IgD-negative memory B cell (primary cell): ENCODE measurements around the gene SNX5. TPM values are rescaled to one million over a fixed set of nuclear protein-coding genes. Genes with fewer than 3 reads are reported as not detected.

Experiments
- H3K27ac Mint-ChIP-seq, 3 donors: one replicate each; pipeline ENCODE4 v1.8.0; 2020 to 2022; ENCODE audit warnings: mild to moderate bottlenecking in 3 of 3, mixed read lengths in 3 of 3, moderate library complexity in 1 of 3
- H3K27me3 Mint-ChIP-seq: one replicate; pipeline ENCODE4 v1.8.0; 2021; ENCODE audit warnings: mixed read lengths
- H3K36me3 Mint-ChIP-seq: one replicate; pipeline ENCODE4 v1.8.0; 2020; ENCODE audit warnings: mild to moderate bottlenecking, mixed read lengths
- H3K4me1 Mint-ChIP-seq, 3 donors: one replicate each; pipeline ENCODE4 v1.8.0; 2020 to 2022; ENCODE audit warnings: mixed read lengths in 3 of 3, mild to moderate bottlenecking in 1 of 3
- H3K4me3 Mint-ChIP-seq, 4 donors: one replicate each; pipeline ENCODE4 v1.8.0; 2020 to 2022; ENCODE audit warnings: mild to moderate bottlenecking in 4 of 4, mixed read lengths in 4 of 4, moderate library complexity in 3 of 4
- H3K9me3 Mint-ChIP-seq, 3 donors: one replicate each; pipeline ENCODE4 v1.8.0; 2020 to 2021; ENCODE audit warnings: mixed read lengths in 3 of 3, mild to moderate bottlenecking in 1 of 3
- polyA plus RNA-seq: library from polyadenylated mRNA; unstranded; fragments of 300-500 nt; fragmentation: Illumina TruSeq; gene quantifications from one replicate; pipeline ENCODE4 v1.2.3, GENCODE V29; 2021

The SNX5 gene
- polyA plus RNA-seq = 103 TPM

- Mint-ChIP-seq H3K36me3 (no peaks in the 10 kb centered on the region), H3K27me3 (no peaks in the 10 kb centered on the region), H3K9me3 (no peaks in the 10 kb centered on the region), H3K4me1 (peaks cover 44 to 52% (median 49%) of the 10 kb centered on the region in 3 donors), H3K27ac (peak within 1 kb of the TSS; percentile 95 to 99 (median 98)), H3K4me3 (peak within 1 kb of the TSS; percentile 95 to 99 (median 98))
These were observed at the start of gene SNX5, which contains the start of gene MGME1 for GRCh38 chr20:17968366-17969277. SNX5 (minus strand) TSS chr20:17968794; CDS start chr20:17968425, 369 bp downstream. MGME1 (plus strand) TSS chr20:17969018; CDS start chr20:17969860, 842 bp downstream.

GRCh38 chr20:18018100-18018499 is 49.5 kb upstream of the SNX5 start:
- Mint-ChIP-seq H3K36me3 (no peaks in the 10 kb centered on the region), H3K9me3 (no peaks in the 10 kb centered on the region), H3K27me3 (no peaks in the 10 kb centered on the region), H3K4me3 (peak overlapping the region in 1 of 4 donors; percentile 14), H3K4me1 (peaks cover 0 to 3% (median 1%) of the 10 kb centered on the region in 3 donors), H3K27ac (no peak overlapping the region)

- Mint-ChIP-seq H3K27me3 (peaks cover 3% of the 10 kb centered on the region), H3K27ac (no peak overlapping the region), H3K4me3 (no peak overlapping the region), H3K36me3 (no peaks in the 10 kb centered on the region), H3K9me3 (no peaks in the 10 kb centered on the region), H3K4me1 (peaks cover 0 to 3% (median 1%) of the 10 kb centered on the region in 3 donors)
These were observed 48.2 kb upstream of the SNX5 start for GRCh38 chr20:18016772-18017171.

- H3K9me3 Mint-ChIP-seq = no peaks in the 10 kb centered on the region
- no peak overlapping the region for H3K4me3 Mint-ChIP-seq
- H3K4me1 Mint-ChIP-seq = peaks cover 0 to 5% (median 0%) of the 10 kb centered on the region in 3 donors
- H3K27me3 Mint-ChIP-seq = peaks cover 4% of the 10 kb centered on the region
- H3K27ac Mint-ChIP-seq = no peak overlapping the region
- H3K36me3 Mint-ChIP-seq = no peaks in the 10 kb centered on the region
These were observed 45.8 kb upstream of the SNX5 start for GRCh38 chr20:18014411-18014810.

- Mint-ChIP-seq H3K4me3 (no peak overlapping the region), H3K4me1 (peaks cover 0 to 3% (median 0%) of the 10 kb centered on the region in 3 donors), H3K27ac (no peak overlapping the region), H3K9me3 (no peaks in the 10 kb centered on the region), H3K36me3 (no peaks in the 10 kb centered on the region), H3K27me3 (peaks cover 4% of the 10 kb centered on the region)
These were observed 44.3 kb upstream of the SNX5 start for GRCh38 chr20:18012901-18013300.

GRCh38 chr20:18011951-18012645 is 43.5 kb upstream of the SNX5 start:
- Mint-ChIP-seq H3K4me3 (no peak overlapping the region), H3K4me1 (peaks cover 0 to 3% (median 3%) of the 10 kb centered on the region in 3 donors), H3K27ac (peak overlapping the region in 1 of 3 donors; percentile 44), H3K36me3 (no peaks in the 10 kb centered on the region), H3K9me3 (no peaks in the 10 kb centered on the region), H3K27me3 (peaks cover 4% of the 10 kb centered on the region)

GRCh38 chr20:18011482-18011881 is 42.9 kb upstream of the SNX5 start:
- H3K36me3 Mint-ChIP-seq = no peaks in the 10 kb centered on the region
- H3K27me3 Mint-ChIP-seq = peaks cover 4% of the 10 kb centered on the region
- H3K4me3 Mint-ChIP-seq = no peak overlapping the region
- no peaks in the 10 kb centered on the region for H3K9me3 Mint-ChIP-seq
- H3K4me1 Mint-ChIP-seq = peaks cover 0 to 3% (median 3%) of the 10 kb centered on the region in 3 donors
- H3K27ac Mint-ChIP-seq = peak overlapping the region in 1 of 3 donors; percentile 71

- peaks cover 7 to 15% (median 14%) of the 10 kb centered on the region in 3 donors for H3K4me1 Mint-ChIP-seq
- no peak overlapping the region for H3K4me3 Mint-ChIP-seq
- no peaks in the 10 kb centered on the region for H3K36me3 Mint-ChIP-seq
- H3K27ac Mint-ChIP-seq = no peak overlapping the region
- H3K27me3 Mint-ChIP-seq = peaks cover 4% of the 10 kb centered on the region
- no peaks in the 10 kb centered on the region for H3K9me3 Mint-ChIP-seq
These were observed 40.5 kb upstream of the SNX5 start for GRCh38 chr20:18009116-18009515.

- Mint-ChIP-seq H3K36me3 (no peaks in the 10 kb centered on the region), H3K9me3 (no peaks in the 10 kb centered on the region), H3K4me3 (no peak overlapping the region), H3K27ac (peak overlapping the region in 1 of 3 donors; percentile 59), H3K27me3 (peaks cover 4% of the 10 kb centered on the region), H3K4me1 (peaks cover 15 to 22% (median 22%) of the 10 kb centered on the region in 3 donors)
These were observed 39.1 kb upstream of the SNX5 start for GRCh38 chr20:18007534-18008292.

GRCh38 chr20:18006684-18007083 is 38.1 kb upstream of the SNX5 start:
- H3K36me3 Mint-ChIP-seq = no peaks in the 10 kb centered on the region
- H3K27me3 Mint-ChIP-seq = peaks cover under 1% of the 10 kb centered on the region
- no peak overlapping the region for H3K4me3 Mint-ChIP-seq
- H3K27ac Mint-ChIP-seq = no peak overlapping the region
- H3K4me1 Mint-ChIP-seq = peaks cover 15 to 22% (median 22%) of the 10 kb centered on the region in 3 donors
- H3K9me3 Mint-ChIP-seq = no peaks in the 10 kb centered on the region

GRCh38 chr20:18005990-18006364 is 37.4 kb upstream of the SNX5 start:
- Mint-ChIP-seq H3K9me3 (no peaks in the 10 kb centered on the region), H3K36me3 (no peaks in the 10 kb centered on the region), H3K27ac (no peak overlapping the region), H3K27me3 (no peaks in the 10 kb centered on the region), H3K4me1 (peaks cover 15 to 22% (median 19%) of the 10 kb centered on the region in 3 donors), H3K4me3 (no peak overlapping the region)

GRCh38 chr20:18005170-18005989 is 36.8 kb upstream of the SNX5 start:
- H3K27me3 Mint-ChIP-seq = no peaks in the 10 kb centered on the region
- H3K4me1 Mint-ChIP-seq = peaks cover 15 to 22% (median 19%) of the 10 kb centered on the region in 3 donors
- H3K9me3 Mint-ChIP-seq = no peaks in the 10 kb centered on the region
- H3K36me3 Mint-ChIP-seq = no peaks in the 10 kb centered on the region
- peak overlapping the region; percentile 9 to 76 (median 21) for H3K27ac Mint-ChIP-seq
- H3K4me3 Mint-ChIP-seq = peak overlapping the region; percentile 3 to 85 (median 48)

GRCh38 chr20:18004384-18005031 is 35.9 kb upstream of the SNX5 start:
- Mint-ChIP-seq H3K9me3 (no peaks in the 10 kb centered on the region), H3K27ac (peak overlapping the region in 1 of 3 donors; percentile 63), H3K36me3 (no peaks in the 10 kb centered on the region), H3K4me3 (no peak overlapping the region), H3K27me3 (no peaks in the 10 kb centered on the region), H3K4me1 (peaks cover 15 to 22% (median 19%) of the 10 kb centered on the region in 3 donors)
